Prostate gland (tissue), 2 donors: ENCODE data around the gene FAM111B.

Source experiments
- POLR2A ChIP-seq: fragments of 450-650 bp; IDR thresholded peaks from one replicate; pipeline ENCODE4 v1.6.1; 2016; ENCODE audit warnings: antibody characterized with exemption, mild to moderate bottlenecking
- POLR2AphosphoS5 ChIP-seq: sonication (generic); formaldehyde crosslinking; IDR thresholded peaks from one replicate; pipeline ENCODE4 v1.6.1; 2017; ENCODE audit warnings: antibody characterized with exemption
- TF ChIP-seq, protein P1 (sequence below), 4 experiments: fragments of 200-600 bp in 2 of 4; fragments of 450-650 bp in 2 of 4; sonication (generic) in 2 of 4; IDR thresholded peaks; 1 replicate in 3 of 4; 2 replicates in 1 of 4; pipeline ENCODE4 v1.5.1; 2016 to 2019; ENCODE audit warnings: antibody characterized with exemption in 4 of 4, mild to moderate bottlenecking in 2 of 4, moderate library complexity in 2 of 4

DNA sequence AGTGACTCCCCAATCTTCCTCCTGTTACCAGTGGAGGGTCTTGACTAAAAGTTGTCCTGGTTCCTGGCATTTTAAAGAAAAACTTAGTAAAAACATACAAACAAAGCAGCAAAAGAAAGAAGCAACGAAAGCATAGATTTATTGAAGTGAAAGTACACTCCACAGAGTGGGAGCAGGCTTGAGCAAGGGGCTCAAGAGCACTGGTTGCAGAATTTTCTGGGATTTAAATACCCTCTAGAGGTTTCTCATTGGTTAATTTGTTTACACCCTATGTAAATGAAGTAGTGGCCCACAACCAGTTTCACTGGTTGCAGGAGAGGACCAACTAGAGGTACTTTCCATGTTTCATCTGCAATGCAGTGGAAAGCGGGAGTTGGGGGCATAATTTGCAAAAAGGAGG is 10.7 kb downstream of the FAM111B start:
- TF ChIP-seq, protein P1, sequence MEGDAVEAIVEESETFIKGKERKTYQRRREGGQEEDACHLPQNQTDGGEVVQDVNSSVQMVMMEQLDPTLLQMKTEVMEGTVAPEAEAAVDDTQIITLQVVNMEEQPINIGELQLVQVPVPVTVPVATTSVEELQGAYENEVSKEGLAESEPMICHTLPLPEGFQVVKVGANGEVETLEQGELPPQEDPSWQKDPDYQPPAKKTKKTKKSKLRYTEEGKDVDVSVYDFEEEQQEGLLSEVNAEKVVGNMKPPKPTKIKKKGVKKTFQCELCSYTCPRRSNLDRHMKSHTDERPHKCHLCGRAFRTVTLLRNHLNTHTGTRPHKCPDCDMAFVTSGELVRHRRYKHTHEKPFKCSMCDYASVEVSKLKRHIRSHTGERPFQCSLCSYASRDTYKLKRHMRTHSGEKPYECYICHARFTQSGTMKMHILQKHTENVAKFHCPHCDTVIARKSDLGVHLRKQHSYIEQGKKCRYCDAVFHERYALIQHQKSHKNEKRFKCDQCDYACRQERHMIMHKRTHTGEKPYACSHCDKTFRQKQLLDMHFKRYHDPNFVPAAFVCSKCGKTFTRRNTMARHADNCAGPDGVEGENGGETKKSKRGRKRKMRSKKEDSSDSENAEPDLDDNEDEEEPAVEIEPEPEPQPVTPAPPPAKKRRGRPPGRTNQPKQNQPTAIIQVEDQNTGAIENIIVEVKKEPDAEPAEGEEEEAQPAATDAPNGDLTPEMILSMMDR (IDR thresholded peaks at IDR 0.05): no peak
- TF ChIP-seq POLR2A (no peak), POLR2AphosphoS5 (no peak)
